Liver (tissue), 9 donors: ENCODE data around the gene NKX2-8. TPM values are rescaled to one million over a fixed set of nuclear protein-coding genes. Genes with fewer than 3 reads are reported as not detected.

Experiments
- DNase-seq: peaks from one replicate; pipeline ENCODE4 v3.0.0-alpha.2; 2017; ENCODE audit warnings: low spot score
- H3K27ac ChIP-seq, 2 donors: one replicate each; pipeline ENCODE4 v1.7.0; 2013; ENCODE audit warnings: inconsistent platforms in 2 of 2, low read length in 2 of 2, control low read depth in 1 of 2, low read depth in 1 of 2, mild to moderate bottlenecking in 1 of 2
- H3K27me3 ChIP-seq, 4 donors: one replicate each; pipeline versions ENCODE4 v1.6.1 to v1.7.0; 2013; ENCODE audit warnings: low read length in 3 of 4, inconsistent platforms in 1 of 4, mild to moderate bottlenecking in 1 of 4, moderate library complexity in 1 of 4; ENCODE audit not compliant: control insufficient read depth in 4 of 4, insufficient read depth in 4 of 4
- H3K36me3 ChIP-seq, 4 donors: one replicate each; pipeline versions ENCODE4 v1.6.1 to v1.7.0; 2013; ENCODE audit warnings: low read length in 3 of 4, mild to moderate bottlenecking in 3 of 4, low read depth in 1 of 4, moderate library complexity in 1 of 4; ENCODE audit not compliant: control insufficient read depth in 4 of 4, insufficient read depth in 3 of 4
- H3K4me1 ChIP-seq, 4 donors: one replicate each; pipeline versions ENCODE4 v1.6.1 to v1.7.0; 2013; ENCODE audit warnings: low read length in 3 of 4, mild to moderate bottlenecking in 3 of 4, moderate library complexity in 1 of 4; ENCODE audit not compliant: control insufficient read depth in 4 of 4, insufficient read depth in 4 of 4
- H3K4me3 ChIP-seq, 3 donors: one replicate each; pipeline versions ENCODE4 v1.6.1 to v1.7.0; 2013; ENCODE audit warnings: low read length in 3 of 3, control low read depth in 1 of 3, low read depth in 1 of 3, mild to moderate bottlenecking in 1 of 3
- H3K9ac ChIP-seq, 2 donors: one replicate each; pipeline ENCODE4 v1.7.0; 2013; ENCODE audit warnings: low read length in 2 of 2, mild to moderate bottlenecking in 2 of 2, moderate library complexity in 2 of 2, control low read depth in 1 of 2, low read depth in 1 of 2
- H3K9me3 ChIP-seq, 4 donors: one replicate each; pipeline versions ENCODE4 v1.6.1 to v1.7.0; 2013; ENCODE audit warnings: low read length in 3 of 4; ENCODE audit not compliant: control insufficient read depth in 4 of 4
- ATF3 ChIP-seq: IDR thresholded peaks from 2 replicates; pipeline ENCODE4 v1.6.1; 2016; ENCODE audit warnings: antibody characterized with exemption
- CTCF ChIP-seq: fragments of 150-350 bp; IDR thresholded peaks from 2 replicates; pipeline ENCODE4 v1.5.1; 2017; ENCODE audit warnings: improper control_type of control experiment, low read depth, low read length; ENCODE audit not compliant: missing input control
- EGR1 ChIP-seq, 2 donors: IDR thresholded peaks; 2 replicates each; pipeline ENCODE4 v1.6.1; 2016 to 2018; ENCODE audit warnings: antibody characterized with exemption in 2 of 2, low read depth in 2 of 2
- FOXA1 ChIP-seq: IDR thresholded peaks from 2 replicates; pipeline ENCODE4 v1.6.1; 2016; ENCODE audit warnings: antibody characterized with exemption
- FOXA2 ChIP-seq: IDR thresholded peaks from 2 replicates; pipeline ENCODE4 v1.6.1; 2016; ENCODE audit warnings: antibody characterized with exemption
- GABPA ChIP-seq, 2 donors: IDR thresholded peaks in 1 of 2; conservative IDR thresholded peaks in 1 of 2; 2 replicates each; pipeline ENCODE4 v1.6.1; 2016; ENCODE audit warnings: antibody characterized with exemption in 2 of 2, mild to moderate bottlenecking in 1 of 2, moderate library complexity in 1 of 2
- HNF4A ChIP-seq, 2 donors: conservative IDR thresholded peaks; 2 replicates each; pipeline ENCODE4 v1.6.1; 2016; ENCODE audit warnings: antibody characterized with exemption in 2 of 2, mild to moderate bottlenecking in 2 of 2
- HNF4G ChIP-seq: IDR thresholded peaks from 2 replicates; pipeline ENCODE4 v1.6.1; 2016; ENCODE audit warnings: antibody characterized with exemption
- JUND ChIP-seq, 2 donors: IDR thresholded peaks; 2 replicates each; pipeline ENCODE4 v1.6.1; 2016; ENCODE audit warnings: antibody characterized with exemption in 2 of 2
- MAX ChIP-seq: IDR thresholded peaks from 2 replicates; pipeline ENCODE4 v1.6.1; 2016; ENCODE audit warnings: antibody characterized with exemption
- NR2F2 ChIP-seq: IDR thresholded peaks from 2 replicates; pipeline ENCODE4 v1.6.1; 2016; ENCODE audit warnings: antibody characterized with exemption
- RAD21 ChIP-seq, 2 donors: IDR thresholded peaks; 2 replicates each; pipeline ENCODE4 v1.6.1; 2016; ENCODE audit warnings: antibody characterized with exemption in 2 of 2, mild to moderate bottlenecking in 2 of 2
- REST ChIP-seq: IDR thresholded peaks from 2 replicates; pipeline ENCODE4 v1.6.1; 2016; ENCODE audit warnings: antibody characterized with exemption, mild to moderate bottlenecking
- RXRA ChIP-seq, 2 donors: IDR thresholded peaks; 2 replicates each; pipeline ENCODE4 v1.6.1; 2017 to 2018; ENCODE audit warnings: antibody characterized with exemption in 2 of 2, mild to moderate bottlenecking in 1 of 2
- SP1 ChIP-seq: IDR thresholded peaks from 2 replicates; pipeline ENCODE4 v1.6.1; 2018; ENCODE audit warnings: antibody characterized with exemption, mild to moderate bottlenecking
- TAF1 ChIP-seq: conservative IDR thresholded peaks from 2 replicates; pipeline ENCODE4 v1.6.1; 2016; ENCODE audit warnings: antibody characterized with exemption, mild to moderate bottlenecking
- YY1 ChIP-seq: IDR thresholded peaks from 2 replicates; pipeline ENCODE4 v1.6.1; 2016; ENCODE audit warnings: antibody characterized with exemption, mild to moderate bottlenecking
- ZBTB33 ChIP-seq: IDR thresholded peaks from 2 replicates; pipeline ENCODE4 v1.6.1; 2016; ENCODE audit warnings: antibody characterized with exemption
- WGBS: extraction: QIAGEN DNeasy Blood & Tissue Kit; methylation state at CpG from one replicate; pipeline ENCODE4 v1.1.7; 2013; 5-methylcytosine and 5-hydroxymethylcytosine counted together
- polyA plus RNA-seq, 2 donors: library from polyadenylated mRNA; stranded (reverse) in 1 of 2; unstranded in 1 of 2; fragments of 200-250 nt in 1 of 2; fragments of >200 nt in 1 of 2; fragmentation: Nextera tagmentation in 1 of 2; extraction: Ambion mirVana in 1 of 2; gene quantifications; one replicate each; pipeline versions ENCODE4 v1.2.1 to v1.2.3, GENCODE V29; 2013 to 2015
- total RNA-seq, 2 donors: library from RNA; depleted of rRNA; stranded (reverse); fragments of >200 nt; gene quantifications; one replicate each; pipeline ENCODE4 v1.2.3, GENCODE V29; 2014
- donor health status: healthy.
- donor health status: healthy.
- donor health status: healthy.
- donor health status: healthy.
- donor health status: healthy.

The NKX2-8 gene
- total and polyA plus RNA-seq, 4 donors = 0.33 TPM; not detected in 3

GRCh38 chr14:36619131-36619530 is 36.7 kb upstream of the NKX2-8 start:
- TF ChIP-seq ATF3 = no peak
- no peak for TF ChIP-seq FOXA1
- TF ChIP-seq JUND (IDR thresholded peaks at IDR 0.05) = no peak
- TF ChIP-seq MAX = no peak
- TF ChIP-seq NR2F2 = no peak
- TF ChIP-seq CTCF = no peak
- TF ChIP-seq HNF4G = no peak
- TF ChIP-seq RAD21 (IDR thresholded peaks at IDR 0.05) = no peak
- TF ChIP-seq YY1 = no peak
- no peak for TF ChIP-seq TAF1
- TF ChIP-seq FOXA2 = no peak
- no peak for TF ChIP-seq ZBTB33
- TF ChIP-seq RXRA (IDR thresholded peaks at IDR 0.05) = no peak
- no peak for TF ChIP-seq HNF4A (conservative IDR thresholded peaks at IDR 0.05)
- TF ChIP-seq GABPA (IDR thresholded peaks at IDR 0.05 in 1 of 2, conservative IDR thresholded peaks at IDR 0.05 in 1 of 2) = no peak
- TF ChIP-seq SP1 = no peak
- TF ChIP-seq REST = no peak
- Histone ChIP-seq H3K27ac (no peak overlapping the region), H3K9me3 (peaks cover 0 to 2% (median 0%) of the 10 kb centered on the region in 4 donors), H3K36me3 (no peaks in the 10 kb centered on the region), H3K4me1 (no peaks in the 10 kb centered on the region), H3K27me3 (peaks cover 0 to 3% (median 0%) of the 10 kb centered on the region in 4 donors), H3K4me3 (no peak overlapping the region), H3K9ac (no peak overlapping the region)
- DNase-seq = no peak
- 81% methylated on average over 3 of the region's 3 CpGs for WGBS

- H3K9ac ChIP-seq = no peak overlapping the region
- peaks cover 0 to 3% (median 0%) of the 10 kb centered on the region in 4 donors for H3K27me3 ChIP-seq
- H3K9me3 ChIP-seq = no peaks in the 10 kb centered on the region
- no peak overlapping the region for H3K4me3 ChIP-seq
- no peak for DNase-seq
- no peaks in the 10 kb centered on the region for H3K36me3 ChIP-seq
- no peak overlapping the region for H3K27ac ChIP-seq
- 53% methylated on average over 2 of the region's 2 CpGs for WGBS
- TF ChIP-seq JUND (IDR thresholded peaks at IDR 0.05) = no peak
- no peak for TF ChIP-seq GABPA (IDR thresholded peaks at IDR 0.05 in 1 of 2, conservative IDR thresholded peaks at IDR 0.05 in 1 of 2)
- no peak for TF ChIP-seq HNF4A (conservative IDR thresholded peaks at IDR 0.05)
- no peak for TF ChIP-seq TAF1
- no peak for TF ChIP-seq RAD21 (IDR thresholded peaks at IDR 0.05)
- no peak for TF ChIP-seq FOXA2
- TF ChIP-seq EGR1 (IDR thresholded peaks at IDR 0.05; ENCODE audit: low read depth in 2 of 2) = no peak
- no peaks in the 10 kb centered on the region for H3K4me1 ChIP-seq
Observed at GRCh38 chr14:36618641-36619040, 36.2 kb upstream of the NKX2-8 start.
